GM18520 (cell line): ENCODE results near the gene PRR5.
"Not testable (repeated sequence)": the region's sequence is repeated elsewhere in the genome, so short reads cannot be mapped to it uniquely, and the experiment has no call there.

ENCODE experiments used
- ATAC-seq: cut with Tn5 transposase; IDR thresholded peaks from one replicate; pipeline ENCODE4 v1.9.1; 2021; ENCODE audit not compliant: unreplicated experiment

Gene PRR5

GRCh38 chr22:44701824-44702478 is at the start of gene PRR5:
TSS of gene PRR5 (plus strand) at chr22:44702204. CDS start at chr22:44702475, 271 bp downstream.
- ATAC-seq, result peak; percentile 52

- not testable (repeated sequence) for ATAC-seq
These were observed 49.1 kb upstream of the PRR5 start for GRCh38 chr22:44652866-44653265.

- ATAC-seq, result no peak
These were observed 43.6 kb upstream of the PRR5 start for GRCh38 chr22:44658311-44658953.

GRCh38 chr22:44659140-44659539 is 42.9 kb upstream of the PRR5 start:
- no peak for ATAC-seq

GRCh38 chr22:44660051-44660830 is 41.8 kb upstream of the PRR5 start:
- no peak for ATAC-seq

- ATAC-seq, result no peak
These were observed 40.9 kb upstream of the PRR5 start for GRCh38 chr22:44661070-44661469.

GRCh38 chr22:44661659-44662569 is 40.1 kb upstream of the PRR5 start:
- no peak for ATAC-seq

- no peak for ATAC-seq
These were observed 38.6 kb upstream of the PRR5 start for GRCh38 chr22:44663256-44663999.

GRCh38 chr22:44664149-44664548 is 37.9 kb upstream of the PRR5 start:
- no peak for ATAC-seq

GRCh38 chr22:44665115-44665514 is 36.9 kb upstream of the PRR5 start:
- no peak for ATAC-seq

- ATAC-seq, result no peak
These were observed 35.8 kb upstream of the PRR5 start for GRCh38 chr22:44666207-44666585.

GRCh38 chr22:44667276-44667675 is 34.7 kb upstream of the PRR5 start:
- no peak for ATAC-seq

GRCh38 chr22:44667829-44668189 is 34.2 kb upstream of the PRR5 start:
- ATAC-seq, result no peak

GRCh38 chr22:44668190-44668885 is 33.7 kb upstream of the PRR5 start:
- no peak for ATAC-seq

GRCh38 chr22:44668886-44669521 is 33.0 kb upstream of the PRR5 start:
- ATAC-seq, result no peak

GRCh38 chr22:44669561-44669976 is 32.4 kb upstream of the PRR5 start:
- ATAC-seq, result no peak

- no peak for ATAC-seq
These were observed 31.6 kb upstream of the PRR5 start for GRCh38 chr22:44670220-44670988.

GRCh38 chr22:44671742-44672141 is 30.3 kb upstream of the PRR5 start:
- no peak for ATAC-seq

- ATAC-seq, result no peak
These were observed 29.4 kb upstream of the PRR5 start for GRCh38 chr22:44672632-44673031.
